ENCODE measurements around the gene REEP1. TPM values are rescaled to one million over a fixed set of nuclear protein-coding genes. Genes with fewer than 3 reads are reported as not detected.
A peak's percentile ranks its signal among the peaks of the same experiment; 100 is the strongest.
"Not testable (repeated sequence)": the region's sequence is repeated elsewhere in the genome, so short reads cannot be mapped to it uniquely, and the experiment has no call there.

Gene REEP1
- total RNA-seq, 1 donor from 2014 or later, result 167 TPM

DNA sequence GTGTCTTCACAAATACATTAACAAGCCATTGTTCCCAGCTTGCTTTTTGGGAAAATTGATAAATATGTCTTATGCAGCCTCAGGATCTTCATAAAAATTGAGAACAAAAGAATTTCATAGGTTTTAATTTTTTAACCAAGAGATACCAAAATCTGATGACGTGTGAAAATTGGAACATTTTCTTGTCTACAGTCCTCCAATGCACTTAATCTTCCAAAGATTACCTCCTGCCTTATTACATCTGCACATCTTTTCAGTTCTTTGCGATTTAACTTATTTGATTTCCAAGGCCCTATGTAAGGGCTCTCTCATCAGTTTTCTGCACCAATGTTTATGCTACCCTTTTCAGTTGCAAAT lies 135.1 kb downstream of the REEP1 start:
- peaks cover 7% of the 10 kb centered on the region for H3K9me3 Mint-ChIP-seq (ENCODE audit: unreplicated experiment)
- TF ChIP-seq, protein P1, sequence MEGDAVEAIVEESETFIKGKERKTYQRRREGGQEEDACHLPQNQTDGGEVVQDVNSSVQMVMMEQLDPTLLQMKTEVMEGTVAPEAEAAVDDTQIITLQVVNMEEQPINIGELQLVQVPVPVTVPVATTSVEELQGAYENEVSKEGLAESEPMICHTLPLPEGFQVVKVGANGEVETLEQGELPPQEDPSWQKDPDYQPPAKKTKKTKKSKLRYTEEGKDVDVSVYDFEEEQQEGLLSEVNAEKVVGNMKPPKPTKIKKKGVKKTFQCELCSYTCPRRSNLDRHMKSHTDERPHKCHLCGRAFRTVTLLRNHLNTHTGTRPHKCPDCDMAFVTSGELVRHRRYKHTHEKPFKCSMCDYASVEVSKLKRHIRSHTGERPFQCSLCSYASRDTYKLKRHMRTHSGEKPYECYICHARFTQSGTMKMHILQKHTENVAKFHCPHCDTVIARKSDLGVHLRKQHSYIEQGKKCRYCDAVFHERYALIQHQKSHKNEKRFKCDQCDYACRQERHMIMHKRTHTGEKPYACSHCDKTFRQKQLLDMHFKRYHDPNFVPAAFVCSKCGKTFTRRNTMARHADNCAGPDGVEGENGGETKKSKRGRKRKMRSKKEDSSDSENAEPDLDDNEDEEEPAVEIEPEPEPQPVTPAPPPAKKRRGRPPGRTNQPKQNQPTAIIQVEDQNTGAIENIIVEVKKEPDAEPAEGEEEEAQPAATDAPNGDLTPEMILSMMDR (IDR thresholded peaks at IDR 0.05; ENCODE audit: partially characterized antibody, unreplicated experiment), result no peak
- H3K4me1 Mint-ChIP-seq (ENCODE audit: low read depth, unreplicated experiment), result peaks cover 12% of the 10 kb centered on the region
- no peak for DNase-seq
- H3K4me3 Mint-ChIP-seq (ENCODE audit: unreplicated experiment), result peak overlapping the region; percentile 45
- H3K27ac Mint-ChIP-seq (ENCODE audit: unreplicated experiment), result peak overlapping the region; percentile 75
- peaks cover 3% of the 10 kb centered on the region for H3K27me3 Mint-ChIP-seq (ENCODE audit: unreplicated experiment)
- H3K36me3 Mint-ChIP-seq (ENCODE audit: unreplicated experiment), result no peaks in the 10 kb centered on the region

DNA sequence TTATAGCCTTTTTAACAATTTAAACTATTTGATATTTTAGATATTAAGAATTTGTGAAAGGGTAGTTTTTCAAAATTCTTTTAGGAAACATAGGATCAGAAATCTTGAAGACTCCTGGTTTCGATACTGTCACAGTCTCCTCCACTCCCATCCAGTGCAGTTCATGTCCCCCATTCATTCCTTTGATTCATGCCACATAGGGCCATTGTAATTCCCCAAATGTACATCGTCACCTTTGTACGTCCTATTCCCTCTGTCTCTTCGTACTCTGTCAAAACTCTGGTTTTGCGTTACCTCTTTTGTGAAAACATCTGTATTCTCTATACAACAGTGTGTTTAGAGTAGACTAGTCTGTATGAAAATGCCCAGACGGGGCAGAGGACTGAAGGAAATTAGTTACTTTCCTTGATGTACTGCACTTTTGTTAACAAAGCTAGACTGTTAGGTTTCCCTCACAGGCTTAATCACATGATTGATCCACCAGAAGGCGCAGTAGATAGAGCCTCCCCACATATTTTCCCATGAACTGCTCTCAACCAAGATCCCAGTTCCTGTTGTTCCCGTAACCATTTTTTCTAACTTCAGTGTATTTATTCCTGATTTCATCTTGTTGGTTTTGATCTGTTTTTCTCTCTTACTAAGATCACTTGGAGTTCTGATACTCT lies 135.6 kb downstream of the REEP1 start:
- H3K9me3 Mint-ChIP-seq (ENCODE audit: unreplicated experiment), result peaks cover 7% of the 10 kb centered on the region
- no peaks in the 10 kb centered on the region for H3K36me3 Mint-ChIP-seq (ENCODE audit: unreplicated experiment)
- peaks cover 3% of the 10 kb centered on the region for H3K27me3 Mint-ChIP-seq (ENCODE audit: unreplicated experiment)
- no peak for DNase-seq
- TF ChIP-seq, protein P1 (IDR thresholded peaks at IDR 0.05; ENCODE audit: partially characterized antibody, unreplicated experiment), result no peak
- peak overlapping the region; percentile 75 for H3K27ac Mint-ChIP-seq (ENCODE audit: unreplicated experiment)
- H3K4me3 Mint-ChIP-seq (ENCODE audit: unreplicated experiment), result peak overlapping the region; percentile 45
- H3K4me1 Mint-ChIP-seq (ENCODE audit: low read depth, unreplicated experiment), result peaks cover 12% of the 10 kb centered on the region

DNA sequence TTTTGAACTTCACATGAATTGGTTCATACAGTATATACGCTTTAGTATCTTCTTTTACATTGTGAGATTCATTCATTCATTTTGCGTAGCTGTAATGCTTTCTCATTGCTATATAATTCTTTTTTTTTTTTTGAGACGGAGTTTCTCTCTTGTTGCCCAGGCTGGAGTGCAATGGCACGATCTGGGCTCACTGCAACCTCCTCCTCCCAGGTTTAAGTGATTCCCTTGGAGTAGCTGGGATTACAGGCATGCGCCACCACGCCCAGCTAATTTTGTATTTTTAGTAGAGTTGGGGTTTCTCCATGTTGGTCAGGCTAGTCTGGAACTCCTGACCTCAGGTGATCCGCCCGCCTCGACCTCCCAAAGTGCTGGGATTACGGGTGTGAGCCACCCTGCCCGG lies 136.9 kb downstream of the REEP1 start:
- peaks cover 12% of the 10 kb centered on the region for H3K4me1 Mint-ChIP-seq (ENCODE audit: low read depth, unreplicated experiment)
- not testable (repeated sequence) for H3K36me3 Mint-ChIP-seq (ENCODE audit: unreplicated experiment); DNase-seq; H3K27me3 Mint-ChIP-seq (ENCODE audit: unreplicated experiment); H3K27ac Mint-ChIP-seq (ENCODE audit: unreplicated experiment)
- peak overlapping the region; percentile 99 for H3K4me3 Mint-ChIP-seq (ENCODE audit: unreplicated experiment)
- peaks cover 13% of the 10 kb centered on the region for H3K9me3 Mint-ChIP-seq (ENCODE audit: unreplicated experiment)

DNA sequence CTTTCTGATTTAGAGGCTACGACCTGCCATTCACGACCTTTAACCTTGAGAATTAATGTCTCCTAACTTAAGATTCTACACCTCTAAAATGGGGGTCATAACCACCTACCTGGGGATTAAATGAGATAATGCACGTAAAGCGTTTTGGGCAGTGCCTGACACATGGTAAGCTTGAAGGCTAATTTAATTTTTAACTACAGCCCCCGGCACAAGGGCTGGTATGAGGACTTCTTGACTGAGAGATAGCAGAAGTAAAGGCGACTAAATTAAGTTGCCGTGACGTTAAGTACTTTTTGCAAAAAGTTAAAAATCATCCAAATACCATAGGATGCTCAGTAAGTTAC lies 137.6 kb downstream of the REEP1 start:
- peaks cover 12% of the 10 kb centered on the region for H3K4me1 Mint-ChIP-seq (ENCODE audit: low read depth, unreplicated experiment)
- TF ChIP-seq, protein P1 (IDR thresholded peaks at IDR 0.05; ENCODE audit: partially characterized antibody, unreplicated experiment), result no peak
- peaks cover 16% of the 10 kb centered on the region for H3K9me3 Mint-ChIP-seq (ENCODE audit: unreplicated experiment)
- H3K27me3 Mint-ChIP-seq (ENCODE audit: unreplicated experiment), result peaks cover 7% of the 10 kb centered on the region
- no peak for DNase-seq
- peak overlapping the region; percentile 95 for H3K27ac Mint-ChIP-seq (ENCODE audit: unreplicated experiment)
- no peaks in the 10 kb centered on the region for H3K36me3 Mint-ChIP-seq (ENCODE audit: unreplicated experiment)
- peak overlapping the region; percentile 99 for H3K4me3 Mint-ChIP-seq (ENCODE audit: unreplicated experiment)

DNA sequence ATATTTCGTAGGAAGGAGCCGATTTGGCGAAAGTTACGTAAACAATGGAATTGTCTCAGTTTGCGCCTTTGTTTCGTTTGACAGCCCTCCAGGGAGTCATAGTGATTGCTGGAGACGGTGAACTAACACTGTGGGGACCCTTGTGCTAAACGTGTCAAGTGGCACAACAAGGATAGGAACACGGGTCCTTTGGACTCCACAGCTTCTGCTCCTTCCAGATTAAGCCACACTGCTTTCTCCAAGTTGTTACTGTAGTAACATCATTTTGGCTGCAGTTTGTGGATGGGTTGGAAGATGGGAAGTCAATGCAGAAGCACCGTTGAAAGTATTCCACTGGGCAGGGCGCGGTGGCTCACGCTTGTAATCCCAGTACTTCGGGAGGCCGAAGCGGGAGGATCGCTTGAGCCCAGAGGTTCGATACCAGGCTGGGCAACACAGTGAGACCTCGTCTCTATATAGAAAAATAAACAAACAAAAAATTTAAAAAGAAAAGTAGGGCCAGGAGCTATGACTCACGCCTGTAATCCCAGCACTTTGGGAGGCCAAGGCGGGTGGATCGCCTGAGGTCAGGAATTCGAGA lies 141.5 kb downstream of the REEP1 start:
- peaks cover 24% of the 10 kb centered on the region for H3K9me3 Mint-ChIP-seq (ENCODE audit: unreplicated experiment)
- peaks cover 11% of the 10 kb centered on the region for H3K27me3 Mint-ChIP-seq (ENCODE audit: unreplicated experiment)
- peak overlapping the region; percentile 94 for H3K4me3 Mint-ChIP-seq (ENCODE audit: unreplicated experiment)
- H3K27ac Mint-ChIP-seq (ENCODE audit: unreplicated experiment), result peak overlapping the region; percentile 99
- no peaks in the 10 kb centered on the region for H3K36me3 Mint-ChIP-seq (ENCODE audit: unreplicated experiment)
- peaks cover 10% of the 10 kb centered on the region for H3K4me1 Mint-ChIP-seq (ENCODE audit: low read depth, unreplicated experiment)
- peak; percentile 27 for DNase-seq
- TF ChIP-seq, protein P1 (IDR thresholded peaks at IDR 0.05; ENCODE audit: partially characterized antibody, unreplicated experiment), result no peak
